Trophoblast cell (in vitro differentiated cells and primary cell): ENCODE data around the gene PTGR1.

Source experiments
- DNase-seq, 2 donors: peaks; one replicate each; pipeline ENCODE4 v3.0.0-alpha.2; 2016
- H2AFZ ChIP-seq: 2 replicates; pipeline ENCODE4 v1.6.1; 2013; ENCODE audit warnings: low read length, moderate library complexity, mild to moderate bottlenecking; ENCODE audit not compliant: insufficient read depth, poor library complexity
- H2AK5ac ChIP-seq: 2 replicates; pipeline ENCODE4 v1.6.1; 2013; ENCODE audit warnings: mild to moderate bottlenecking, low read length
- H2BK120ac ChIP-seq: 2 replicates; pipeline ENCODE4 v1.6.1; 2013; ENCODE audit warnings: low read length, mild to moderate bottlenecking, moderate library complexity; ENCODE audit not compliant: insufficient read depth, poor library complexity
- H2BK12ac ChIP-seq: 2 replicates; pipeline ENCODE4 v1.6.1; 2013; ENCODE audit warnings: mild to moderate bottlenecking, low read length, moderate library complexity
- H2BK5ac ChIP-seq: 2 replicates; pipeline ENCODE4 v1.6.1; 2013; ENCODE audit warnings: low read length, low read depth, moderate library complexity, mild to moderate bottlenecking; ENCODE audit not compliant: poor library complexity
- H3K14ac ChIP-seq: 2 replicates; pipeline ENCODE4 v1.6.1; 2013; ENCODE audit warnings: mild to moderate bottlenecking, low read length
- H3K18ac ChIP-seq: 2 replicates; pipeline ENCODE4 v1.6.1; 2013; ENCODE audit warnings: mild to moderate bottlenecking, low read length
- H3K23ac ChIP-seq: 2 replicates; pipeline ENCODE4 v1.6.1; 2013; ENCODE audit warnings: low read length
- H3K27ac ChIP-seq: 2 replicates; pipeline ENCODE4 v1.5.1; 2013; ENCODE audit warnings: low read depth, mild to moderate bottlenecking, inconsistent platforms, low read length, moderate library complexity
- H3K27me3 ChIP-seq: 2 replicates; pipeline ENCODE4 v1.6.1; 2013; ENCODE audit warnings: inconsistent platforms, mild to moderate bottlenecking, low read length, moderate library complexity; ENCODE audit not compliant: insufficient read depth
- H3K36me3 ChIP-seq, 2 experiments: 1 replicate in 1 of 2; 2 replicates in 1 of 2; pipeline ENCODE4 v1.6.1; 2013; ENCODE audit warnings: low read length in 2 of 2, mild to moderate bottlenecking in 2 of 2, moderate library complexity in 1 of 2; ENCODE audit not compliant: insufficient read depth in 2 of 2, control insufficient read depth in 1 of 2
- H3K4ac ChIP-seq: 2 replicates; pipeline ENCODE4 v1.6.1; 2013; ENCODE audit warnings: low read depth, mild to moderate bottlenecking, low read length, moderate library complexity
- H3K4me1 ChIP-seq, 2 experiments: 1 replicate in 1 of 2; 2 replicates in 1 of 2; pipeline ENCODE4 v1.6.1; 2013; ENCODE audit warnings: low read length in 2 of 2, mild to moderate bottlenecking in 2 of 2, moderate library complexity in 1 of 2; ENCODE audit not compliant: insufficient read depth in 2 of 2, control insufficient read depth in 1 of 2
- H3K4me2 ChIP-seq: 2 replicates; pipeline ENCODE4 v1.6.1; 2013; ENCODE audit warnings: inconsistent platforms, mild to moderate bottlenecking, low read length, moderate library complexity
- H3K4me3 ChIP-seq: 2 replicates; pipeline ENCODE4 v1.5.1; 2013; ENCODE audit warnings: mild to moderate bottlenecking, low read depth, low read length, inconsistent platforms
- H3K79me1 ChIP-seq: one replicate; pipeline ENCODE4 v1.6.1; 2013; ENCODE audit warnings: low read length
- H3K79me2 ChIP-seq: 2 replicates; pipeline ENCODE4 v1.6.1; 2013; ENCODE audit warnings: low read length, mild to moderate bottlenecking; ENCODE audit not compliant: control insufficient read depth, insufficient read depth, poor library complexity
- H3K9ac ChIP-seq: 2 replicates; pipeline ENCODE4 v1.6.1; 2013; ENCODE audit warnings: mild to moderate bottlenecking, low read length
- H3K9me3 ChIP-seq: 2 replicates; pipeline ENCODE4 v1.6.1; 2013; ENCODE audit warnings: low read depth, mild to moderate bottlenecking, control low read depth, inconsistent platforms, low read length; ENCODE audit not compliant: insufficient read depth
- H4K12ac ChIP-seq: 2 replicates; pipeline ENCODE4 v1.6.1; 2013; ENCODE audit warnings: low read depth, mild to moderate bottlenecking, low read length, moderate library complexity
- H4K8ac ChIP-seq: 2 replicates; pipeline ENCODE4 v1.6.1; 2013; ENCODE audit warnings: low read depth, mild to moderate bottlenecking, low read length, moderate library complexity
- H4K91ac ChIP-seq: one replicate; pipeline ENCODE4 v1.6.1; 2013; ENCODE audit warnings: low read depth, mild to moderate bottlenecking, low read length, moderate library complexity
- WGBS: extraction: QIAGEN DNeasy Blood & Tissue Kit; methylation state at CpG from one replicate; pipeline ENCODE4 v1.1.7; 2013; ENCODE audit warnings: missing lambda C conversion rate; ENCODE audit not compliant: insufficient read length, insufficient coverage; ENCODE audit errors: extremely low coverage; 5-methylcytosine and 5-hydroxymethylcytosine counted together

PTGR1 gene

GRCh38 chr9:111604054-111604615 is 4.7 kb upstream of the PTGR1 start:
- Histone ChIP-seq H3K14ac (no peak overlapping the region), H2BK5ac (no peak overlapping the region), H3K4me2 (no peak overlapping the region), H3K4me1 (no peaks in the 10 kb centered on the region), H3K4me3 (no peak overlapping the region), H3K4ac (no peak overlapping the region), H3K79me2 (no peaks in the 10 kb centered on the region), H4K91ac (no peak overlapping the region), H3K79me1 (peaks cover 2% of the 10 kb centered on the region), H3K9ac (no peak overlapping the region), H3K18ac (no peak overlapping the region), H3K27me3 (no peaks in the 10 kb centered on the region), H3K23ac (no peak overlapping the region), H4K12ac (no peak overlapping the region), H3K9me3 (no peaks in the 10 kb centered on the region), H4K8ac (no peak overlapping the region), H2BK120ac (no peak overlapping the region), H2AK5ac (no peak overlapping the region), H3K36me3 (no peaks in the 10 kb centered on the region), H2AFZ (no peak overlapping the region), H3K27ac (no peak overlapping the region), H2BK12ac (no peak overlapping the region)
- DNase-seq: peak; percentile 82 to 90
- WGBS: no CpG with 5 or more reads among the region's 16 CpGs

- no peak overlapping the region for H2BK120ac ChIP-seq
- H3K4ac ChIP-seq: no peak overlapping the region
- DNase-seq: no peak
- H3K9me3 ChIP-seq: no peaks in the 10 kb centered on the region
- no peak overlapping the region for H3K9ac ChIP-seq
- H4K12ac ChIP-seq: no peak overlapping the region
- H2BK12ac ChIP-seq: no peak overlapping the region
- no peaks in the 10 kb centered on the region for H3K27me3 ChIP-seq
- no peak overlapping the region for H2AFZ ChIP-seq
- no peak overlapping the region for H3K27ac ChIP-seq
- H2BK5ac ChIP-seq: no peak overlapping the region
- no peak overlapping the region for H3K14ac ChIP-seq
- no peak overlapping the region for H3K18ac ChIP-seq
- peaks cover 2% of the 10 kb centered on the region for H3K79me1 ChIP-seq
- no peaks in the 10 kb centered on the region for H3K79me2 ChIP-seq
- no peak overlapping the region for H4K8ac ChIP-seq
- no peak overlapping the region for H3K4me2 ChIP-seq
- H4K91ac ChIP-seq: no peak overlapping the region
- no peak overlapping the region for H3K23ac ChIP-seq
- WGBS: no CpG with 5 or more reads among the region's 4 CpGs
- H3K4me1 ChIP-seq: peaks cover 0 to 2% of the 10 kb centered on the region in 2 experiments
- no peaks in the 10 kb centered on the region for H3K36me3 ChIP-seq
- H2AK5ac ChIP-seq: no peak overlapping the region
- no peak overlapping the region for H3K4me3 ChIP-seq
Observed at GRCh38 chr9:111603041-111603440, 3.6 kb upstream of the PTGR1 start.

GRCh38 chr9:111601237-111602018 is 2.0 kb upstream of the PTGR1 start:
- no CpG with 5 or more reads among the region's 10 CpGs for WGBS
- H2BK12ac ChIP-seq: no peak overlapping the region

GRCh38 chr9:111599955-111600343 is 502 bp upstream of the PTGR1 start:
- H3K9ac ChIP-seq: no peak overlapping the region
- peak overlapping the region; percentile 39 for H4K91ac ChIP-seq
- H3K14ac ChIP-seq: no peak overlapping the region
- H3K79me1 ChIP-seq: peaks cover 2% of the 10 kb centered on the region
- peaks cover 0 to 4% of the 10 kb centered on the region in 2 experiments for H3K4me1 ChIP-seq
- H4K8ac ChIP-seq: peak overlapping the region; percentile 46
- no peaks in the 10 kb centered on the region for H3K27me3 ChIP-seq
- H2BK5ac ChIP-seq: no peak overlapping the region
- H2BK120ac ChIP-seq: no peak overlapping the region
- no CpG with 5 or more reads among the region's 17 CpGs for WGBS
- H2BK12ac ChIP-seq: no peak overlapping the region
- H3K9me3 ChIP-seq: no peaks in the 10 kb centered on the region
- peak overlapping the region; percentile 90 for H3K4me2 ChIP-seq
- H2AFZ ChIP-seq: peak overlapping the region; percentile 84
- DNase-seq: no peak
- H2AK5ac ChIP-seq: no peak overlapping the region
- peak overlapping the region; percentile 70 for H3K4me3 ChIP-seq
- H3K18ac ChIP-seq: no peak overlapping the region
- H3K27ac ChIP-seq: no peak overlapping the region
- no peak overlapping the region for H3K4ac ChIP-seq
- H3K23ac ChIP-seq: no peak overlapping the region
- H3K36me3 ChIP-seq: peaks cover 0 to 9% of the 10 kb centered on the region in 2 experiments
- H3K79me2 ChIP-seq: no peaks in the 10 kb centered on the region
- peak overlapping the region; percentile 35 for H4K12ac ChIP-seq

More at GRCh38 chr9:111601237-111602018, 2.0 kb upstream of the PTGR1 start:
- Histone ChIP-seq H3K4me1 (peaks cover 0 to 4% of the 10 kb centered on the region in 2 experiments), H3K9ac (no peak overlapping the region), H2AFZ (no peak overlapping the region), H3K4ac (no peak overlapping the region), H3K23ac (no peak overlapping the region), H3K14ac (no peak overlapping the region), H3K36me3 (peaks cover 0 to 2% of the 10 kb centered on the region in 2 experiments), H3K79me2 (no peaks in the 10 kb centered on the region), H2BK5ac (no peak overlapping the region), H2AK5ac (no peak overlapping the region), H3K27ac (no peak overlapping the region), H3K9me3 (no peaks in the 10 kb centered on the region), H2BK120ac (no peak overlapping the region), H4K8ac (no peak overlapping the region), H4K91ac (no peak overlapping the region), H3K4me3 (no peak overlapping the region), H4K12ac (no peak overlapping the region), H3K4me2 (no peak overlapping the region), H3K18ac (no peak overlapping the region), H3K79me1 (peaks cover 2% of the 10 kb centered on the region), H3K27me3 (no peaks in the 10 kb centered on the region)
- peak; percentile 13 to 59 for DNase-seq
